Measurements from ENCODE around the gene TXNDC11.
"Not testable (repeated sequence)": the region's sequence is repeated elsewhere in the genome, so short reads cannot be mapped to it uniquely, and the experiment has no call there.

The TXNDC11 gene, protein sequence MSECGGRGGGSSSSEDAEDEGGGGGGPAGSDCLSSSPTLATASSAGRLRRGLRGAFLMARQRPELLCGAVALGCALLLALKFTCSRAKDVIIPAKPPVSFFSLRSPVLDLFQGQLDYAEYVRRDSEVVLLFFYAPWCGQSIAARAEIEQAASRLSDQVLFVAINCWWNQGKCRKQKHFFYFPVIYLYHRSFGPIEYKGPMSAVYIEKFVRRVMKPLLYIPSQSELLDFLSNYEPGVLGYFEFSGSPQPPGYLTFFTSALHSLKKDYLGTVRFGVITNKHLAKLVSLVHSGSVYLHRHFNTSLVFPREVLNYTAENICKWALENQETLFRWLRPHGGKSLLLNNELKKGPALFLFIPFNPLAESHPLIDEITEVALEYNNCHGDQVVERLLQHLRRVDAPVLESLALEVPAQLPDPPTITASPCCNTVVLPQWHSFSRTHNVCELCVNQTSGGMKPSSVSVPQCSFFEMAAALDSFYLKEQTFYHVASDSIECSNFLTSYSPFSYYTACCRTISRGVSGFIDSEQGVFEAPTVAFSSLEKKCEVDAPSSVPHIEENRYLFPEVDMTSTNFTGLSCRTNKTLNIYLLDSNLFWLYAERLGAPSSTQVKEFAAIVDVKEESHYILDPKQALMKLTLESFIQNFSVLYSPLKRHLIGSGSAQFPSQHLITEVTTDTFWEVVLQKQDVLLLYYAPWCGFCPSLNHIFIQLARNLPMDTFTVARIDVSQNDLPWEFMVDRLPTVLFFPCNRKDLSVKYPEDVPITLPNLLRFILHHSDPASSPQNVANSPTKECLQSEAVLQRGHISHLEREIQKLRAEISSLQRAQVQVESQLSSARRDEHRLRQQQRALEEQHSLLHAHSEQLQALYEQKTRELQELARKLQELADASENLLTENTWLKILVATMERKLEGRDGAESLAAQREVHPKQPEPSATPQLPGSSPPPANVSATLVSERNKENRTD

GRCh38 chr16:11742536-11743307 lies at the start of gene TXNDC11:
TSS of gene TXNDC11 (minus strand) at chr16:11742857. CDS start at chr16:11742730, 127 bp downstream.
- DNase-seq: peak; percentile 95

GRCh38 chr16:11791144-11791828 lies 48.6 kb upstream of the TXNDC11 start:
- no peak for DNase-seq

- no peak for DNase-seq
These were observed 46.3 kb upstream of the TXNDC11 start for GRCh38 chr16:11788914-11789313.

- DNase-seq: not testable (repeated sequence)
These were observed 42.4 kb upstream of the TXNDC11 start for GRCh38 chr16:11784980-11785599.

- not testable (repeated sequence) for DNase-seq
These were observed 41.7 kb upstream of the TXNDC11 start for GRCh38 chr16:11784381-11784780.

- DNase-seq: no peak
These were observed 41.3 kb upstream of the TXNDC11 start for GRCh38 chr16:11784038-11784369.

DNA sequence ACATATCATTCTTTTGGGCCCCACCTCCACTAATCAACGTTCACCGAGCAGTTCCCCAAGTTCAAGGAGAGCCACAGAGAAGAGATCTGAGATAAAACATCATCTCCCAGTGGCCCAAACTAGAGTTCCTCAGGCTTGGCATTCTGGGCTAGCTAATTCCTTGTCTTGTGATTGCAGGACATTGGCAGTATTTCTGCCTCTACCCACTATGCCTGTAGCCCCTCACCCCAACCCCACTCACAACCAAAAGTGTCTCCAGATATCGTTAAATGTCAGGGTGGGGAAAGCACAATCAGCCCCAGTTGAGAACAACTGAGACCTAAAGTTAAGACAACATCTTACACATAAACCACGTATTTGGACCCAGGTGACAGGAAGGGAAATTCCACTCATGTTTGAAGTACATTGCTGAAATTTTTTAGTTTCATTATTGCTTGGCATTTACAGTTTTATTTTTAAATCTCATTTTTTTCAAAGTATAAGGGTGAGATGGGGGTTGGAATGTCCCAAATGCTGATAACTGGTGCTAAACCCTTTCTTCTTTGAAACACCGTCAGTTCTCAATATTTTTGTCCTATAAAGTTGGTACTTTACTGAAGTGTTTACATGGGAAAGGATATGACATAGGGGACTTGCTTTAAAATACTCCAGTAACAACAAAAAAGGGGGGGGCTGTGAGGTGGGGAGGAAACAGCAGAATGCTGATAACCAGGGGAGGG lies 40.8 kb upstream of the TXNDC11 start:
- DNase-seq: no peak

GRCh38 chr16:11781773-11782172 lies 39.1 kb upstream of the TXNDC11 start:
- no peak for DNase-seq

- no peak for DNase-seq
These were observed 38.5 kb upstream of the TXNDC11 start for GRCh38 chr16:11780991-11781680.

DNA sequence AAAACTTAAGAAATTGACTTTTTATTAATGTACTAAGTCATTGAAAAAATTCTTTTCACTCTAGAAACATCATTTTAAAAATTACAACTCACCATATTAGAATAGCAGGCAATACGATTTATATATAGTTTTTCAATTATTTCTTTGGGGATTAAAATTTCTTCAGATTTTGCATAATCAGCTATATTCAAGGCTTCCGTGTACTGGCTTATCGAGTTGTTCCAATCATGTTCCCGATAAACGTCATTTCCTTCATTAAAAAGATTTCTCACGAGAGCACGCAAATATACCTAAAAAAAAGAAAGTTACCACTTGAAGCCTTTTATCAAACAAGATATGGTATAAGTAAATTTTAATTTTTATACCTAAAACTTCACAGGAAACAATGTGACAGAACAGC lies 36.4 kb upstream of the TXNDC11 start:
- no peak for DNase-seq

DNA sequence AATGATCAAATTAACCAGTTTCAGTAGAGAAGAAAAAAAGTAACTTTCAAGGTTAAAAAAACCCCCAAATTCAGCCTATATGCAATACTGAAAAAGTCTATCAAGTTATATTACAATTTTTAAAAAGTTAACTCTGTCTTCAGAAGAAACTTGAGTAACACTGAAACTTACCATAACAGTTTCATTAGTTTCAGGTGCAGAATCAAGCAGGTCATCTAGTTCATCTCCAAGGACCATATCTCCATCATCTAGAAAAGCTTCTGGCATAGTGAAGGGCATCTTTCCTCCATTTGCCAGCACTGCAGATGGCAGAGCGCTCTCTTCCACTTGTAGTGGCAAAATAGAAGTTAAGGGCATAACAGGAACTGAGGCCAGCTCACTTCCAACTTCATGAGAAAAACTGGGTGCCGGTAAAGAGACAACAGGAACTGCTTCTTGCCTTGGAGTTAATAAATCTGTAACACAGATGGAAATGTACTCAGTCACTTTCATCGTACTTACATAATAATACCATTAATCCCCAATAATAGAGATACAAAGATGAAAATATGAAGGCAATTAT lies 31.5 kb upstream of the TXNDC11 start:
- DNase-seq: no peak

DNA sequence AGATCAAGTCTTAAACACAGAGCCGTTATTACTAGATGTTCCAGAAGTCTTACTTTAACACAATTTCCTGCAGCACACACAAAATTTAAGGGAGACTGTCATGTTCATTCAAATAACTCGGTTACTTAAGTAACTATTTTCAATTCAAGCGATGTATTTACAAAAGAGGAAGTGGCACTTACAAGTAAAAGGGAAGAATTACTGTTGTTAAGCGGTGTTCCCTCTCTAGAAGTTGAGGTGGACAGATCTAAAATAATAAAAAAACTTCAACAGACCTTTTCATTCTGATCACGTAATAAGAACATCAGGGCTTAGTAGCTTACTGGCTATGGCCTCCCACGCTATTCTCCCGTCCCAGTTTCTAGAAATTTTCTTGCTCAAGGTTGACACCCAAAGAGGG lies 26.2 kb upstream of the TXNDC11 start:
- no peak for DNase-seq

DNA sequence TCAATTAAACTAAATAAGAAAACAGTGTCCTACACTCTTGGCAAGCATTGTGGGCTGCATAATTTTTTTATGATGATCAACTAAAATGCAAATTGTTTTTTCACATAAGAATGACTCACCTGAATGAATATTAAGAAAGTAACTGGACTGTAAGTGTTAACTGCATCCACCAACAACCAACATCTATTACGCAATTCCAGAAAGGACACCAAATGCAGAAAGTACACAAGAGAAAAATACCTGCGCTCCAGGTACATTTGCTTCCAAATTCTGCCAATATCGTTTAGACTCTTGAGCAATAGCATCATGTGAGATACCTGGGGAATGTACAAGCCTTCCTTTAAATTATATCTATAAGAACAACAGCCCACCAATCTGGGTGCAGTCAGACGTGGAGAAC lies 19.8 kb upstream of the TXNDC11 start:
- no peak for DNase-seq

GRCh38 chr16:11759997-11760396 lies 17.3 kb upstream of the TXNDC11 start:
- DNase-seq: no peak

DNA sequence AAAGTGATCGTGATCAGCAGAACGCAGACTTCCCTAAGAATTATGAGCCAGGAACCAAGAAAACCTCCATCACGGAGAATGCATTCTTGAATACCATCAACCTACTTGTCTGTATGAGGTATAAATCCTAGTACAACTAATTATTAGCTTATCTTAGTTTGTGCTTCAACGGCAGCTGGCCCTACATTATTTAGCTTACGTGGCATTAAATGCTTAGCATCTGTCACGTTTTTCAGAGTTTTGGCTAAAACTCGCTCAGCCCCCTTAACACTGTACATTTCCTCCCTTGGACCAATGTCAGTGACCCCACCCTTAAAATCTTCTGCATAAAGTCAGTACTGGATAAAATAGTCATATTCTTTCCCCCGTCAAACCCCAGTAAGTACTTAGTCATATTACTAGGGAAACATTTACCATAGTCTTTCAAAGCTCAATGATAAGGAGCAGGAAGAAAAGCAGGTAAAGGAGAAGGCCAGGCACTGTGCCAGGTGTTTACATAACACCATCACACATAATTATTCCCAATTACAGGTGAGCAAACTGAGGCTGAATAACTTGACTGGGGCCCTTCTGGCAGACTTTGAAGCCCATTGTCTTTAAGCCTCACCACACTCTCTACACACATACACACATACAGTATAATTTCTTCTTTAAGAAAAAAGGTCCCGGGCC lies 16.6 kb upstream of the TXNDC11 start:
- no peak for DNase-seq

- DNase-seq: no peak
These were observed 15.3 kb upstream of the TXNDC11 start for GRCh38 chr16:11757671-11758545.

DNA sequence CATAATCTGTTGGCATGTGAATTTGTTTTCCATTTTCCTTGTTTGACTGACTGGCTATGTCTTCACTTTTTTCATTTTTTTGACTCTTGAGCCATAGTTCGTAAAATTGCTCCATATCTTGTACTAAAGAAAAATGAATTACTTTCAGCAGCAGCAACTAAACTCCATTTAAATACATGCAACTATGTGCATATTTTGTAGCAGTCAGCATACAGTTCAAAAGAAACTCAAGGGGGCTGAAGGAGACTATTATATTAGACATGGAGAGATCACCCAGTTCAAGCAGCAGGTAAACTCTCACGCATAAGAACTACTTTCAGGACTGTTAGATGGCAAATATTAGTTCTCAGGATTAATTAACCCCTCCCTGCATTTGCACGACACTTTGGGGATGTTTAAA lies 13.6 kb upstream of the TXNDC11 start:
- DNase-seq: no peak

- no peak for DNase-seq
These were observed 12.5 kb upstream of the TXNDC11 start for GRCh38 chr16:11755022-11755760.
